Endothelial cell of umbilical vein (primary cell): ENCODE results near the gene SPINK9.

ENCODE experiments used
- POLR2AphosphoS5 ChIP-seq: IDR thresholded peaks from 2 replicates; pipeline ENCODE4 v1.6.1; 2012; ENCODE audit warnings: low read depth, mild to moderate bottlenecking, control low read depth, low read length, moderate library complexity; ENCODE audit not compliant: insufficient read depth
- TF ChIP-seq, protein P1 (sequence below), 2 donors: IDR thresholded peaks; 1 replicate in 1 of 2; 2 replicates in 1 of 2; pipeline ENCODE4 v1.5.1; 2011; ENCODE audit warnings: low read length in 2 of 2, mild to moderate bottlenecking in 2 of 2, moderate library complexity in 2 of 2, control low read depth in 1 of 2, inconsistent platforms in 1 of 2, low read depth in 1 of 2; ENCODE audit not compliant: insufficient read depth in 1 of 2; ENCODE audit errors: extremely low read depth in 1 of 2
- TF ChIP-seq, protein P2 (sequence below): IDR thresholded peaks from 2 replicates; pipeline ENCODE4 v1.6.1; 2011; ENCODE audit not compliant: insufficient read depth, insufficient read length

DNA sequence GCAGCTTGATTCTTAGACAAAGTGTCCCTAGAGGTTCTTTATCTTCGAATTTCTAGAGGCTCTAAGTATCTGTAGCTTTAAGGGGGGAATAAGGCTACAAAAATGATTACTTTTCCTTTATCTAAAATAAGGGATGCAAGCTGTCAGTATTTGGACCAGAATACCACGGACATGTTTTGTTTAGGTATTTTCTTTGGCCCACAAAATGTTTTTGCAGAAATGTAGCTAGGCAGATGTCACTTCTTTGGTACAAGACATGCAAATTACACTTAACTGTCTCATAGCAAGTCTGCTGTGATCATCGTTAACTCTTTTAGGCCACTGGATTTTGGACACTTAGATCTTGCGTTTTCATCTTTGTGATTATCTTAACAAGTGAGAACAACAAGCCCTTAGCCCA lies 20.6 kb upstream of the SPINK9 start:
- TF ChIP-seq, protein P1, sequence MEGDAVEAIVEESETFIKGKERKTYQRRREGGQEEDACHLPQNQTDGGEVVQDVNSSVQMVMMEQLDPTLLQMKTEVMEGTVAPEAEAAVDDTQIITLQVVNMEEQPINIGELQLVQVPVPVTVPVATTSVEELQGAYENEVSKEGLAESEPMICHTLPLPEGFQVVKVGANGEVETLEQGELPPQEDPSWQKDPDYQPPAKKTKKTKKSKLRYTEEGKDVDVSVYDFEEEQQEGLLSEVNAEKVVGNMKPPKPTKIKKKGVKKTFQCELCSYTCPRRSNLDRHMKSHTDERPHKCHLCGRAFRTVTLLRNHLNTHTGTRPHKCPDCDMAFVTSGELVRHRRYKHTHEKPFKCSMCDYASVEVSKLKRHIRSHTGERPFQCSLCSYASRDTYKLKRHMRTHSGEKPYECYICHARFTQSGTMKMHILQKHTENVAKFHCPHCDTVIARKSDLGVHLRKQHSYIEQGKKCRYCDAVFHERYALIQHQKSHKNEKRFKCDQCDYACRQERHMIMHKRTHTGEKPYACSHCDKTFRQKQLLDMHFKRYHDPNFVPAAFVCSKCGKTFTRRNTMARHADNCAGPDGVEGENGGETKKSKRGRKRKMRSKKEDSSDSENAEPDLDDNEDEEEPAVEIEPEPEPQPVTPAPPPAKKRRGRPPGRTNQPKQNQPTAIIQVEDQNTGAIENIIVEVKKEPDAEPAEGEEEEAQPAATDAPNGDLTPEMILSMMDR (IDR thresholded peaks at IDR 0.05; ENCODE audit: extremely low read depth in 1 of 2, insufficient read depth in 1 of 2, low read depth in 1 of 2, low read length in 2 of 2), result no peak
- TF ChIP-seq, protein P2, sequence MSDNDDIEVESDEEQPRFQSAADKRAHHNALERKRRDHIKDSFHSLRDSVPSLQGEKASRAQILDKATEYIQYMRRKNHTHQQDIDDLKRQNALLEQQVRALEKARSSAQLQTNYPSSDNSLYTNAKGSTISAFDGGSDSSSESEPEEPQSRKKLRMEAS, result no peak
- TF ChIP-seq POLR2AphosphoS5, result no peak
